Calu3 (cell line): ENCODE measurements around the gene CALB2. TPM values are rescaled to one million over a fixed set of nuclear protein-coding genes. Genes with fewer than 3 reads are reported as not detected.

Experiments
- BruUV-seq: library from RNA; stranded (reverse); fragments of 400-500 nt; replicated peaks from 2 replicates; lab custom pipeline; 2021; lab: Mats Ljungman, UMichigan
- CTCF ChIA-PET: fragments of 300-600 bp; sonication (Branson Sonifier 250); formaldehyde crosslinking; loops from one replicate; lab custom pipeline; 2022; ENCODE audit warnings: antibody characterized with exemption; lab: Charles Lee
- DNase-seq: peaks from one replicate; pipeline ENCODE4 v3.0.0; 2022
- H3K27ac Mint-ChIP-seq: one replicate; pipeline ENCODE4 v1.8.0; 2022; ENCODE audit warnings: mixed read lengths; ENCODE audit not compliant: unreplicated experiment
- H3K27me3 Mint-ChIP-seq: one replicate; pipeline ENCODE4 v1.8.0; 2022; ENCODE audit warnings: mixed read lengths; ENCODE audit not compliant: unreplicated experiment
- H3K36me3 Mint-ChIP-seq: one replicate; pipeline ENCODE4 v1.8.0; 2022; ENCODE audit warnings: mild to moderate bottlenecking, moderate library complexity, mixed read lengths; ENCODE audit not compliant: insufficient read depth, unreplicated experiment
- H3K4me1 Mint-ChIP-seq: one replicate; pipeline ENCODE4 v1.8.0; 2022; ENCODE audit warnings: mild to moderate bottlenecking, low read depth, mixed read lengths; ENCODE audit not compliant: unreplicated experiment
- H3K4me3 Mint-ChIP-seq: one replicate; pipeline ENCODE4 v1.8.0; 2022; ENCODE audit warnings: mild to moderate bottlenecking, low read depth, moderate library complexity, mixed read lengths; ENCODE audit not compliant: unreplicated experiment
- H3K9me3 Mint-ChIP-seq: one replicate; pipeline ENCODE4 v1.8.0; 2022; ENCODE audit warnings: low read depth, mixed read lengths; ENCODE audit not compliant: unreplicated experiment
- intact Hi-C: fragments of 100-400 bp; cut with micrococcal nuclease; formaldehyde crosslinking; loops from one replicate; pipeline ENCODE4 v1.10.0; 2022; ENCODE audit not compliant: unreplicated experiment
- total RNA-seq: library from RNA; stranded (reverse); gene quantifications from 2 replicates; pipeline ENCODE4 v1.2.3, GENCODE V29; 2022
- TF ChIP-seq, protein P1 (sequence below): fragments of 200-600 bp; IDR thresholded peaks from one replicate; pipeline ENCODE4 v1.8.0; 2022; ENCODE audit warnings: antibody characterized with exemption; ENCODE audit not compliant: unreplicated experiment

CALB2 gene
- total RNA-seq, 1 experiment from 2014 or later = 35.1 TPM

- Mint-ChIP-seq H3K27ac (no peak overlapping the region), H3K4me1 (peaks cover 13% of the 10 kb centered on the region), H3K27me3 (peaks cover 39% of the 10 kb centered on the region), H3K4me3 (no peak overlapping the region), H3K9me3 (no peaks in the 10 kb centered on the region), H3K36me3 (peaks cover 9% of the 10 kb centered on the region)
- CTCF ChIA-PET = no interaction called here
- intact Hi-C loops = no loop called here
- DNase-seq = no peak
- TF ChIP-seq, protein P1, sequence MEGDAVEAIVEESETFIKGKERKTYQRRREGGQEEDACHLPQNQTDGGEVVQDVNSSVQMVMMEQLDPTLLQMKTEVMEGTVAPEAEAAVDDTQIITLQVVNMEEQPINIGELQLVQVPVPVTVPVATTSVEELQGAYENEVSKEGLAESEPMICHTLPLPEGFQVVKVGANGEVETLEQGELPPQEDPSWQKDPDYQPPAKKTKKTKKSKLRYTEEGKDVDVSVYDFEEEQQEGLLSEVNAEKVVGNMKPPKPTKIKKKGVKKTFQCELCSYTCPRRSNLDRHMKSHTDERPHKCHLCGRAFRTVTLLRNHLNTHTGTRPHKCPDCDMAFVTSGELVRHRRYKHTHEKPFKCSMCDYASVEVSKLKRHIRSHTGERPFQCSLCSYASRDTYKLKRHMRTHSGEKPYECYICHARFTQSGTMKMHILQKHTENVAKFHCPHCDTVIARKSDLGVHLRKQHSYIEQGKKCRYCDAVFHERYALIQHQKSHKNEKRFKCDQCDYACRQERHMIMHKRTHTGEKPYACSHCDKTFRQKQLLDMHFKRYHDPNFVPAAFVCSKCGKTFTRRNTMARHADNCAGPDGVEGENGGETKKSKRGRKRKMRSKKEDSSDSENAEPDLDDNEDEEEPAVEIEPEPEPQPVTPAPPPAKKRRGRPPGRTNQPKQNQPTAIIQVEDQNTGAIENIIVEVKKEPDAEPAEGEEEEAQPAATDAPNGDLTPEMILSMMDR = no peak
- BruUV-seq = no TSS peak
Observed at GRCh38 chr16:71431176-71431575, 72.7 kb downstream of the CALB2 start.

DNA sequence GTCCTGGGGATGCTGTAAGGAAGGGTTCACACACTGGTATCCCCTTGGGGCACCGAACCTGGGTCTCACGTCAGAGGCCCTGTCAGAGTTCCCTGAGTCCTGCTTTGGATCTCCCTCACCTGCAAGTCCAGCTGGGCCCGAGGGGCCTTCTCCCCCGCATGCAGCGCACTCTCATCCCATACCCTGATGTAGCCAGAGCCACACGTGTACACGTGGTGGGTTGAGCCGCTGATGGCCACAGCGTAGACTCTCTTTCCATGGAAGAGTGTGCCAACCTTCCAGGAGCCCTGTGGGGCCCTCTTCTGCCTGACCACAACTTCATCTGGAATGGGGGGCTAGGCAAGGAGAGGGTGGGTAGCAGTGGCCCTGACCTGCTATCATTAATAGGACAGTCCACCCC lies 73.5 kb downstream of the CALB2 start:
- Mint-ChIP-seq H3K27me3 (peaks cover 39% of the 10 kb centered on the region), H3K4me3 (no peak overlapping the region), H3K36me3 (peaks cover 3% of the 10 kb centered on the region), H3K4me1 (peaks cover 5% of the 10 kb centered on the region), H3K9me3 (no peaks in the 10 kb centered on the region), H3K27ac (no peak overlapping the region)
- BruUV-seq = no TSS peak
- no peak for DNase-seq
- CTCF ChIA-PET = interaction anchor here (1.0 kb wide), 1 partner anchor 95 kb away, joined by 3 read pairs; the partner anchor contains the start of gene CHST4
- intact Hi-C loops = no loop called here
- TF ChIP-seq, protein P1 = no peak

GRCh38 chr16:71432906-71433305 lies 74.4 kb downstream of the CALB2 start:
- BruUV-seq = no TSS peak
- Mint-ChIP-seq H3K4me1 (no peaks in the 10 kb centered on the region), H3K27ac (no peak overlapping the region), H3K36me3 (no peaks in the 10 kb centered on the region), H3K9me3 (no peaks in the 10 kb centered on the region), H3K4me3 (no peak overlapping the region), H3K27me3 (peaks cover 48% of the 10 kb centered on the region)
- intact Hi-C loops = no loop called here
- no peak for DNase-seq
- TF ChIP-seq, protein P1 = no peak
- CTCF ChIA-PET = no interaction called here

GRCh38 chr16:71436473-71436872 lies 78.0 kb downstream of the CALB2 start:
- Mint-ChIP-seq H3K4me3 (no peak overlapping the region), H3K9me3 (no peaks in the 10 kb centered on the region), H3K36me3 (no peaks in the 10 kb centered on the region), H3K4me1 (no peaks in the 10 kb centered on the region), H3K27me3 (peaks cover 40% of the 10 kb centered on the region), H3K27ac (no peak overlapping the region)
- intact Hi-C loops = no loop called here
- CTCF ChIA-PET = interaction anchor here (0.6 kb wide), 1 partner anchor 14 kb away, joined by 4 read pairs; no protein-coding TSS in a partner anchor
- DNase-seq = no peak
- no TSS peak for BruUV-seq
- TF ChIP-seq, protein P1 = no peak
